Measurements from ENCODE around the gene JDP2. TPM values are rescaled to one million over a fixed set of nuclear protein-coding genes. Genes with fewer than 3 reads are reported as not detected.

Gene JDP2
- total RNA-seq, 4 donors from 2014 or later = 82.3 to 147 (median 106) TPM

- H3K4me1 ChIP-seq = peaks cover 0 to 3% (median 0%) of the 10 kb centered on the region in 4 donors
- H3K27ac ChIP-seq = no peak overlapping the region
- WGBS, 2 donors = 87 to 90% methylated on average over 5 of the region's 5 CpGs
- DNase-seq (ENCODE audit: low spot score in 2 of 2) = no peak
- H3K4me3 ChIP-seq = no peak overlapping the region
- no peaks in the 10 kb centered on the region for H3K9me3 ChIP-seq
- no peaks in the 10 kb centered on the region for H3K27me3 ChIP-seq
- no peak for TF ChIP-seq EP300 (IDR thresholded peaks at IDR 0.05)
- H3K36me3 ChIP-seq = peaks cover 0 to 42% (median 0%) of the 10 kb centered on the region in 3 donors
Measured at GRCh38 chr14:75477881-75478280, 50.1 kb downstream of the JDP2 start.

GRCh38 chr14:75479770-75480600, 52.2 kb downstream of the JDP2 start:
- Histone ChIP-seq H3K27ac (no peak overlapping the region), H3K4me1 (peaks cover 0 to 3% (median 0%) of the 10 kb centered on the region in 4 donors), H3K27me3 (no peaks in the 10 kb centered on the region), H3K36me3 (peaks cover 0 to 22% (median 0%) of the 10 kb centered on the region in 3 donors), H3K4me3 (no peak overlapping the region), H3K9me3 (no peaks in the 10 kb centered on the region)
- no peak for TF ChIP-seq CTCF (IDR thresholded peaks at IDR 0.05)
- no peak for TF ChIP-seq EP300 (IDR thresholded peaks at IDR 0.05)
- TF ChIP-seq POLR2A (IDR thresholded peaks at IDR 0.05) = no peak
- no peak for DNase-seq (ENCODE audit: low spot score in 2 of 2)
- 30 to 41% methylated on average over 11 of the region's 11 CpGs for WGBS, 2 donors

GRCh38 chr14:75482366-75482765, 54.5 kb downstream of the JDP2 start:
- no peak for TF ChIP-seq CTCF (IDR thresholded peaks at IDR 0.05)
- no peak for TF ChIP-seq POLR2A (IDR thresholded peaks at IDR 0.05)
- no peak for TF ChIP-seq EP300 (IDR thresholded peaks at IDR 0.05)
- Histone ChIP-seq H3K27ac (no peak overlapping the region), H3K4me3 (no peak overlapping the region), H3K27me3 (no peaks in the 10 kb centered on the region), H3K4me1 (peaks cover 0 to 3% (median 0%) of the 10 kb centered on the region in 4 donors), H3K9me3 (no peaks in the 10 kb centered on the region), H3K36me3 (no peaks in the 10 kb centered on the region)
- 89 to 98% methylated on average over 4 of the region's 4 CpGs for WGBS, 2 donors
- DNase-seq (ENCODE audit: low spot score in 2 of 2) = no peak

GRCh38 chr14:75484711-75485429, 57.0 kb downstream of the JDP2 start:
- TF ChIP-seq CTCF (IDR thresholded peaks at IDR 0.05) = no peak
- TF ChIP-seq POLR2A (IDR thresholded peaks at IDR 0.05) = no peak
- TF ChIP-seq EP300 (IDR thresholded peaks at IDR 0.05) = no peak
- Histone ChIP-seq H3K4me1 (peaks cover 0 to 6% (median 0%) of the 10 kb centered on the region in 4 donors), H3K9me3 (no peaks in the 10 kb centered on the region), H3K27ac (no peak overlapping the region), H3K4me3 (no peak overlapping the region), H3K36me3 (no peaks in the 10 kb centered on the region), H3K27me3 (no peaks in the 10 kb centered on the region)
- no peak for DNase-seq (ENCODE audit: low spot score in 2 of 2)
- WGBS, 2 donors = 62 to 67% methylated on average over 4 of the region's 4 CpGs

GRCh38 chr14:75486318-75486717, 58.5 kb downstream of the JDP2 start:
- Histone ChIP-seq H3K4me1 (peaks cover 0 to 3% (median 0%) of the 10 kb centered on the region in 4 donors), H3K36me3 (no peaks in the 10 kb centered on the region), H3K9me3 (no peaks in the 10 kb centered on the region), H3K27ac (no peak overlapping the region), H3K27me3 (no peaks in the 10 kb centered on the region), H3K4me3 (no peak overlapping the region)
- whole genome bisulfite sequencing, 2 donors = 57 to 67% methylated on average over 1 of the region's 1 CpG
- TF ChIP-seq CTCF (IDR thresholded peaks at IDR 0.05) (no peak), POLR2A (IDR thresholded peaks at IDR 0.05) (no peak), EP300 (IDR thresholded peaks at IDR 0.05) (no peak)
- DNase-seq (ENCODE audit: low spot score in 2 of 2) = no peak
